ENCODE measurements around the gene PRLHR.

The PRLHR gene

GRCh38 chr10:118557946-118558345 is 37.5 kb downstream of the PRLHR start:
- no peak for DNase-seq

GRCh38 chr10:118551535-118552100 is 43.8 kb downstream of the PRLHR start:
- DNase-seq = no peak

- no peak for DNase-seq
Observed at GRCh38 chr10:118547282-118547681, 48.2 kb downstream of the PRLHR start.

- DNase-seq = no peak
Observed at GRCh38 chr10:118546479-118546878, 49.0 kb downstream of the PRLHR start.

- no peak for DNase-seq
Observed at GRCh38 chr10:118545381-118545780, 50.1 kb downstream of the PRLHR start.

- DNase-seq = no peak
Observed at GRCh38 chr10:118544401-118544948, 51.0 kb downstream of the PRLHR start.

GRCh38 chr10:118543714-118544400 is 51.6 kb downstream of the PRLHR start:
- DNase-seq = peak; percentile 55 to 64

- no peak for DNase-seq
Observed at GRCh38 chr10:118542745-118543144, 52.7 kb downstream of the PRLHR start.

- DNase-seq = no peak
Observed at GRCh38 chr10:118542205-118542604, 53.2 kb downstream of the PRLHR start.

- no peak for DNase-seq
Observed at GRCh38 chr10:118541718-118542117, 53.7 kb downstream of the PRLHR start.

Measured in NCI-H2081 (cell line).